ENCODE data around the gene LEP.

The LEP gene

DNA sequence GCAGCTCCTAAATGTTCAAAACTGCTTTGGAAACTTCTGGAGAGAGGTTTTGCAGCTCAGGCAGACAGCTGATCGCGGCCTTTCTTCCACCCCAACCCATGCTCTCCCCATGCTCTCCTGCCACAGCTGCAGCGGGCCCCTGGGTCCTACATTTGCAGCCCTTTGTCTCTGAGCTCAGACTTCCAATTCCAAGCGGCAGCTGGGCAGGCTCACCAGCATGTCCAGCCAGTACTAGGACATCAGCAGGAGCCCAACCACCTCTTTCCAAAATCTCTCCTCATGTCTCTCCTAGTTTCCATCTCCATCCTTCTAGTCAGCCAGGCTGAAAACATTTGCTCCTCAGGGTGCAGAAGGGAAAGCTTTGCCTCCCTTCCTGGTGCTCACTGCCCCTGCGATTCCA lies 6.0 kb downstream of the LEP start:
- no peak for DNase-seq (ENCODE audit: low read depth)

DNA sequence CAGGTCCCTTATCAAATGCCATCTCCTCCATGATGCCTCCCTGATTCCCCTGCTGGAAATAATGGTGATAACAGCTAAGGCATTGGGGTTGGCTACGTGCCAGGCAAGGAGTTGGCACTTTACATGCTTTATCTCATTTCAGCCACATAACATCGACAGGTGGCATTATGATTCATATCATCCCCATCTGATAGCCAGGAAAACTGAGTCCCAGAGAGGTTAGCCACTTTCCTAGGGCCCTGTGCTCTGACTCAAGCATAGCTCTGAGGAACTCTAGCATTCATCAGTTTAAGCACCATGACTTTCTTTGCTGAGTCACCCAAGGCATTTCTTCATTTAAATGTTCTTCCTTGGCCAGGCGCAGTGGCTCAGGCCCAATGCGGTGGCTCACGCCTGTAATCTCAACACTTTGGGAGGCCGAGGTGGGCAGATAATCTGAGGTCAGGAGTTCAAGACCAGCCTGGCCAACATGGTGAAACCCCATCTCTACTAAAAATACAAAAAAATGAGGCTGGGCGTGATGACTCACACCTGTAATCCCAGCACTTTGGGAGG lies 6.6 kb downstream of the LEP start:
- no peak for DNase-seq (ENCODE audit: low read depth)

DNA sequence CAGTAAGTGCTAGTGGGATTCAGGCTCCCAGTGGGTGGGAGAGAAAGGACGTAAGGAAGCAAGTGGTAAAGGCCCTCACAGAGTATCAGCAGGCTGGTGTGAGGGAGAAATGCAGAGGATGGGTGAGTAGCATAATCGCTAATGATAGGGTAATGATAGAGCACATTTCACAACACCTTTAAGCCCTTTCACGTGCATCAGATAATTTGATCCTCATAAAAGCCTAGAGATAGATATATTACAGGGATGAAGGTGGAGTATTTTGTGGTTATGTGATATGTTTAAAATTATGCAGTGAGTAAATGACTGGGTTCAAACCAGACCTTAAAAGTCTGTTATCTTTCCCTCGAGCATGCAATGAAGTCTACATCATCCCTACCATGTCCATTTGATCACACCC lies 10.3 kb downstream of the LEP start:
- no peak for DNase-seq (ENCODE audit: low read depth)

DNA sequence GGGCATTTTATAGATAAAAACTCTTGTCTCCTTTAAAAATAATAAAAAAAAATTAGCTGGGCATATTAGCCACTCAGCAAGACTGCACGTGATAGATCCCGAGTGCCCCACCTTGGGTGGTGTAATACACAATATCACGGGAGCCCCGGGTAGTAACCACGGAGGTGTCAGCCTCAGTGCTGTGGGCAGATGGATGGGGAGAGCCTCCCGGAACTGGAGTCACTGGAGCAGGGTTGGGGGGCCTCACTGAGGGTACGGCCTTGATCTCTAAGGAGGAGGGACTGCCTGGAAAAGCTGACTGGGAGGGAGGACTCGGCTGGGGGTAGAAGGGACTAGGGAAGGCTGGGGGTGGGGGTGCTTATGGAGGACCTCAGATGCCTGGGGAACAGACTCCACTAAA lies 12.6 kb downstream of the LEP start:
- DNase-seq (ENCODE audit: low read depth): no peak

DNA sequence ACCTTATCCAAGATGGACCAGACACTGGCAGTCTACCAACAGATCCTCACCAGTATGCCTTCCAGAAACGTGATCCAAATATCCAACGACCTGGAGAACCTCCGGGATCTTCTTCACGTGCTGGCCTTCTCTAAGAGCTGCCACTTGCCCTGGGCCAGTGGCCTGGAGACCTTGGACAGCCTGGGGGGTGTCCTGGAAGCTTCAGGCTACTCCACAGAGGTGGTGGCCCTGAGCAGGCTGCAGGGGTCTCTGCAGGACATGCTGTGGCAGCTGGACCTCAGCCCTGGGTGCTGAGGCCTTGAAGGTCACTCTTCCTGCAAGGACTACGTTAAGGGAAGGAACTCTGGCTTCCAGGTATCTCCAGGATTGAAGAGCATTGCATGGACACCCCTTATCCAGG lies 13.4 kb downstream of the LEP start:
- no peak for DNase-seq (ENCODE audit: low read depth)

DNA sequence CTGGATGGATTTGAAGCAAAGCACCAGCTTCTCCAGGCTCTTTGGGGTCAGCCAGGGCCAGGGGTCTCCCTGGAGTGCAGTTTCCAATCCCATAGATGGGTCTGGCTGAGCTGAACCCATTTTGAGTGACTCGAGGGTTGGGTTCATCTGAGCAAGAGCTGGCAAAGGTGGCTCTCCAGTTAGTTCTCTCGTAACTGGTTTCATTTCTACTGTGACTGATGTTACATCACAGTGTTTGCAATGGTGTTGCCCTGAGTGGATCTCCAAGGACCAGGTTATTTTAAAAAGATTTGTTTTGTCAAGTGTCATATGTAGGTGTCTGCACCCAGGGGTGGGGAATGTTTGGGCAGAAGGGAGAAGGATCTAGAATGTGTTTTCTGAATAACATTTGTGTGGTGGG lies 14.2 kb downstream of the LEP start:
- DNase-seq (ENCODE audit: low read depth): no peak

DNA sequence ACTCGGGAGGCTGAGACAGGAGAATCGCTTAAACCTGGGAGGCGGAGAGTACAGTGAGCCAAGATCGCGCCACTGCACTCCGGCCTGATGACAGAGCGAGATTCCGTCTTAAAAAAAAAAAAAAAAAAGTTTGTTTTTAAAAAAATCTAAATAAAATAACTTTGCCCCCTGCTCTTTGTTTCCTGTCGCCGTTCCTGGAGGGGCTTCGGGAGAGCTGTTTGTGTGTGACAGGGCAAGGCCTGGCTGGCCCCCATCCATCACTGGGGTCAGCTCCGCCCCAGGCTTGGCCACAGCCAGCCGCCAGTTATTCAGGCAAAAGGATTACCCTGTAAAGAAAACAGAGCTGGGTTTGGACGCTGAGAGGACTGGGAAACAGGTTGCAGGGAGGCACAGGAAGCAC lies 16.4 kb downstream of the LEP start:
- DNase-seq (ENCODE audit: low read depth): no peak

DNA sequence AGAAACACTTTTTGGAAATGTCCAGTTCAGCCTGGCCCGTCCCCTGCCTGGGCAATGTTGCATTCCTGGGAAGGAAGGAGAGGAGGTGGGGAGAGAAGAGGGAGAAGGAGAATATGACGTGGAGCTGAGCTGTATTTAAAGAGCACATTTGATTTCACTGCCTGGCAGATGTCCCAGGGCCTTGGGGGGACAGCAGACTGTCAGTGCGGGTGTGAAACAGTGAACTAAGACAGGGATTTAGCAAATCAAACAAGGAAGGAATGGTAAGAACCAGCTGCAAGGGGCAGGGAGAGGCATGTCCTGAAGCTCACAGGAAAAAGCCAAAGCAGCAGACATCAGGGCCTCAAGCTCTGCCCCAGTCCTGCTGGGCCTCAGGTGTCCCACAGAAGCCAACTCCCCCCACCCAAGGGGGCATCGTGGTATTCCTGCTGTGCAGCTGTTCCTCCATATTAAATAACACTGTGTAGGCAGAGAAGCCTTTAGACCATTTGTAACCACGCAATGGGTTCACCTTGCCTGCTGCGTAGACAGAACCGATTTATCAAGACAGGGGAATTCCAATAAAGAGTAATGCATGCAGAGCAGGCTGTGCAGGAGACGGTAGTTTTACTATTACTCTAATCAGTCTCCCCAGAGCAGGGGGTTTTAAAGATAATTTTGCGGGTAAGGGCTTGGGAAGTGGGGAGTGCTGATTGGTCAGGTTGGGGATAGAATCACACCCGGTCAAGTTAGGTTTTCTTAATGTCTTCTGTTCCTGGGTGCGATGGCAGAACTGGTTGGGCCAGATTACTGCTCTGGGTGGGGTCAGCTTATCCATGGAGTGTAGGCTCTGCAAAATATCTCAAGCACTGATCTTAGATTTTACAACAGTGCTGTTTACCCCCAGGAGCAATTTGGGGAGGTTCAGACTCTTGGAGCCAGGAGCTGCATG lies 18.3 kb downstream of the LEP start:
- no peak for DNase-seq (ENCODE audit: low read depth)

DNA sequence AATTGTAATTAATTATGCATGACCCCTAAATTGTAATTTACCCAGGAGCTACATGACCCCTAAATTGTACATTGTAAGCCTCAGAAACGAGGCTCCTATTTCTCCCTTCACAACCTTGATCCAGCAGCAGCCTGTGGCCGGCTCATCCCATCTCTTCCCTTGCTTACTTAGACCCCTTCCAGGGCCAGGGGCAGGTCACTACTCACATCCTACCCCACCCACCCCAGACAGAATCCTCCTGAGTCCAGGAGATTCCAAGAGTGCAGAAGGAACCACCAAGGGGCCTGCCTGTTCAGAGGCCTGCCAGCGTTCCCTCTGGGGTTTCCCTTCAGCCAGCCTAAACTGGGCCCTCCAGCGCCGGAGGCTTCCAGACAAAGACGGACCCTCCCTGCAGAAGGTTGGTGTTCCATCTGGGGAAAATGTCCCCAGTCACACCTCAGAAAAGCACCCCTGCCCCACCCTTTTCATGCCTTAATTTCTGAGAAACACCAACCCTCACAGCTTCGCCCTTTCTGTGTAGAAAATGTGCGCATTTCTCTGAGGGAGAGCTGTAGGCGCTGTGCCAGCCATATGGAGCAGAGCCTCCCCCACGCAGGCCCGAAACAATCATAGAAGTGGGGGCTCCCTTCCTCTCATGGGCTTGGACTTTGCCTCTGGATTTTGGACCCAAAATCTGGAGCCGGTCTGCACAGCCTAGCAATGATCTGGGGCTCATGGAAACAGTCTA lies 19.2 kb downstream of the LEP start:
- DNase-seq (ENCODE audit: low read depth): no peak

DNA sequence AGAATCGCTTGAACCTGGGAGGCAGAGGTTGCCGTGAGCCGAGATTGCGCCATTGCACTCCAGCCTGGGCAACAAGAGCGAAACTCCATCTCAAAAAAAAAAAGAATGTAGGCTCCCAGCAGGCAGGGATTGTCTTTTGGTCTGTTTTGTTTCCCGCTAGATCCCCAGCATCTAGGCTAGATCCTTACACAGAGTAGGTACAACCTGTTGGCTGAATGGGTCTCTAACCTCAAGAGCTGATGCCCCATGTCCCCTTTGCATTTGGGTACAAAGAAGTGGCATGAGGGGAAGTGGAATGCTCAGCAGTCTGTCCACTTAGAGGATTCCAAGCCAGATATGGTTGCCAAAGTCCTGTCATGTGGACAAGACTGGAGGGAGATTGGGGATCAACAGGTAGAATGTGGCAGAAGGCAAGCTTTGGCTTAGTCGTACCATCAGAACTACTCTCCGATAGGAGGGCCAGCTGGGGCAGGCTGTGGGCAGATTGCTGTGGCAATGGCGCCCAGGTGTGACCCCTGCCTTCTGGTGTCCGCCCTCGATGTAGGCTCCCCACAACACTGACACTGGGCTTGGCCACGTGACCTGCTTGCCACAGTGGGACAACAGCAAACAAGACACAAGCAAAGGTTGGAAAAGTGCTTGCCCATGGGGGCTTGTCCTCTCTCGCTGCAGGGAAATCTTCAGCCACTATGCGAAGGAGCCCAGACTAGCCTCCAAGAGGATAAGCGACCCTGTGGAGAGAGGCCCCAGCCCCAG lies 21.4 kb downstream of the LEP start:
- DNase-seq (ENCODE audit: low read depth): no peak

DNA sequence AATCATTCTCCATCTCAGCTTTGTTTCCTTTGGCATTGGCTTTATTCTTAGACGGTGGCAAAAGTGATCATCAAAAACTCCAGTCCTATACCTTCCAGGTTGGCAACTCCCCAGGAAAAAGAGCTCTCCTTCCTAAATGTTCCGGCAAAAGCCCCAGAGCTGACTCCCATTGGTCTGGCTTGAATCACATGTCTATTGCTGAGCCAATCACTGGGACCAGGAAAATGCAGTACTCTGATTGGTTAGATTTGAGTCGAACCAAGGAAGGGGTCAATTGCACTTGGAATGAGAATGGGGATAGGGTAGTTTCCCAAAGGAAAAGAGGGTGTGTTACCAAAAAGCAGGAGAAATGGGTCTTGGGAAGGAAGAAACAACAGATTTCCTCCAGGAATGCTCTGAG lies 22.3 kb downstream of the LEP start:
- no peak for DNase-seq (ENCODE audit: low read depth)

DNA sequence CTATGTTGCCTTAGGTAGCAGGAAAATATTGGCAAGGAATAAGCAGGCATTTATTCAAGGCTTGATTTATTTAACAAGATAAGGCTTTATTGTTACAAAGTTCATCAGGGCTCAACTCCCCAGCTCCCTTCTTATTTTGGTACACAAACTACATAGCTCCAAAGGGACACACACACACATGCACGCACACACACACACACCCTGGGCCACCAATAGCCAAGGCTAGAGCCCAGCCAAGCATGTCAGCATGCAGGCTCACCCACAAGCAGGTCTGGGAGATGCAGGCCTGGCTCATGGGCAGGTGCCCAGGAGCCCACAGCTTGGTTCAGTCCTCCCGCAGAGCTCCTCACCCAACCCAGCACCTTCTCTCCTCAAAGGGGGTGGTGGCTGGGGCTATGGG lies 23.4 kb downstream of the LEP start:
- no peak for DNase-seq (ENCODE audit: low read depth)

DNA sequence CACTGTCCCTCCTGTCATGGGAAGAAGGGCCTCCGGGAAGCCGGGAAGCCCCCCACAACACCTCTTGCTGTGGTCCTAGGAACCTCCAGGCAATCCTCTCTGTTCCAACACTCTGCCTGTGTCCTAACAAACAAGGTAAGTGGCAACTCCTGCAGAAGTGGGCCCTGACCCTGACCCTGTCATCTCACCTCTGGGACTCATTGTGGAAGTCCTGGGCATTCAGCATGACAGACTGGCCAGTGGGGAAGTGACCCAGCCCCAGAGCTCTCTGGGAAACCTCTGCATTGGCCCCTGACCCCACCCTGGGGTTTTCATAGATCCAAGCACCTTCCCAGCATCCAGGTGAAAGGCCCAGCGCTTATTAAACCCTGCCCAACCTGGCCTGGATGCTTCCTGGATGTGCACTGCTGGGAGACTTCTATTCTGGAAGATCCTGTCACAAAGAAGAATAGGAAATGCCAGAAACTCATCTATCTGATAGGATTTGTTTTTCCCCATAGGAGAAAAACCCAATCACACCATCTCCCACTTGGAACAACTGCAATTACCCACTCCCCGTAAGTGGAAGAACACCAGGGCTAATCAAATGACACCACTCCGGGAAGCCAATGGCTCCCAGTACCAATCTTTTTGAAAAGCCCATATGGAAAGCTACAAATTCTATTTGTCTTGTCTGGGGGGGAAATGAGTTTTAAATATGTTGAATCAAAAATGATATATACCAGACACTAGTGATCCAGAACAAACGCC lies 24.3 kb downstream of the LEP start:
- no peak for DNase-seq (ENCODE audit: low read depth)

DNA sequence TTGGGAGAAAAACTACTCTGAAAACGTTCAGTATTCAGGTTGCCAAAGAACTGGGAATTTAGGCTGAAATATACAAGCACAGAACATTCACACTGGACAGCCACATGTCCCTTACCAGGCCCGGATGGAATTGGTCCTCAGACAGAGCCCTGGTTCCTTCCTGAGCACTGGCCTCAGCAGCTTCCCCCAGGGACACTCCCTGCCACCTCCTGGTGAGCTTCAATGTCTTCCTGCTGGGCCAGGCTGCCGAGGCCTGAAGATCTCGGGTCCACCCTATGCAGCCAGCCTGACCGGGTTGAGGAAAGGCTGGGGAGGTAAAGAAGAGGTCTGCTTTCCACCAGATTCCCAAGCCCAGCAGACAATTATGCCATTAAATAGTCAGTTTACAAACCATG lies 24.8 kb downstream of the LEP start:
- DNase-seq (ENCODE audit: low read depth): no peak

DNA sequence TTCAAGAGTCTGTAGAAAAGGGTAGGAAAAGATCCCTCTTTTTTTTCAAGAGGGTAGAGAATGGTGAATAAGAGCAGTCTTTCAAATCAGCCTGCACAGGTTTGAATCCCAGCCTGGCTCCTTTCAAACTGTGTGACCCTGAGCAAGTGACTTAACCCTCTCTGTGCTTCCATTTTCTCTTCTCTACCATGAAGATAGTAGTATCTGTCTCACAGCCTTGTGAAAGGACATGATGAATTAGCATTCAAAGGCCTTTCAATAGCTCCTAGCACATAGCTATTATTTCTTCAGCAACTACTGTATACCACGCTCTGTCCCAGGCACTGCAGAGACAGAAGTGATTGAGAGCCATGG lies 25.4 kb downstream of the LEP start:
- DNase-seq (ENCODE audit: low read depth): no peak

DNA sequence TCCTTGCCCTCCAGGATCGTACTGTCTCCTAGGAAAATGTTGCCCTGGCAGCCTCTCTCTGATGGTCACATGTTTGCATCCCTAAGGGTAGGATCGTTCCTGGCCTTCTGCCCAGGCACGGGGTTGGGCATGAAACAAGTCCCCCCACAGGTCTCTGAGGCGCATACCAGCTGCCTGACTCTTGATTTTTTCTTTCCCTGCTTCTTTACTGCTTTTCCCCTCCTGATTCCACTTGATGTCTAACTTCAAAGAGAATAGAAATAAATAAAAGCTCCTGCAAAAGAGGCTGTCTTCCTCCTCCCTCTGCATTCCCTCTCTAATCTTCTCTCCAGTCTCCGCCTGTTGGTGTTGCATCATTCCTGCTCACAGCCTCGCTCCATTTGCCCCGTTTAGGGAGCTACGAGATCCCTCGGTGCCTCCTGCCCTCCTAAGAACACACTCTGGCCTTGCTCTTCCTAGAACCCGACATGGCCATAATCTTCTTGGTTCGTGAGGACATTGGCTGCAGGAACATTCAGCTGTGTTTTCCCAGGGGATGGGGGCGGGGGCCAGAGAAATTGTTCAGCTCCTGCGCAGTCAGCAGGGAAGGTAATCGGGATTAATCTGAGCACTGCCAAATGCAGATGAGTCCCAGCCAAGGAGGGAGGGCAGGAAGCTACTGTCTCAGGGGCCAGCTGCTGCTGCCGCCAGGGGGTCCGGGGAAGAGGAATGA lies 26.0 kb downstream of the LEP start:
- no peak for DNase-seq (ENCODE audit: low read depth)

DNA sequence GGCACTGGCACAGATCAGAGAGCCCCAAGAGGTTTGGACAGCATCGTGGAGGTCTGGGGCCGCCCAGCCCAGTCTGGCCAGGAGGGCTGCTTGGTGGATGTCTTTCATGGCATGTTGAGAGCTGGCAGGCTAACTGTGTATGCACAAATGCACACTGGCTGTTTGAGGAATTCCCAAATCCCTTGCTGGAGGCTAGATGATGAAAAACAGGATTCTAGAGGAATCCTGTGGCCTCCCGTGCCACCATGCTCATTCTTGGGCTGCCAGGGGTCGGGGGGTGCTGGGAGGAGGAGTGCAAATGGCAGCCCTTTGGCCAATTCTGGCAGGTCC lies 26.5 kb downstream of the LEP start:
- DNase-seq (ENCODE audit: low read depth): no peak

DNA sequence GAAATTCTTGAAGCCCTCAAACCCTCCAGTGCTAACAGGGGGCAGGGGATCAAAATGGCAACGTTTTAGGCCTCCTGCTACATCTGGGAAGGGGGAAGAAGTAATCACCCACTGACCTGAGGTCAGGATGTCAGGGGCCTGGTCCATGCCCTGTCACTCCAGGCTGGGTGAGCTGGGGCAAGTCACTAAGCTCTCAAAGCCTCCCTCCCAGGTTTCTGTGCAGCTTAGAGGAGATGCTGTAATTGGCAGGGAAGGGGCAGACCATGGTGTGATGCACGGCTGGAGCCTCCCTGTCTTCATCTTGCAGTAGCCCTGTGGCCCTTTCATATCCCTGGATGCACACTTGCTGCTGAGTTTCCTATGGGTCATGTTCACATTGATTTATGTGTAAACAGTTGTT lies 27.2 kb downstream of the LEP start:
- no peak for DNase-seq (ENCODE audit: low read depth)

DNA sequence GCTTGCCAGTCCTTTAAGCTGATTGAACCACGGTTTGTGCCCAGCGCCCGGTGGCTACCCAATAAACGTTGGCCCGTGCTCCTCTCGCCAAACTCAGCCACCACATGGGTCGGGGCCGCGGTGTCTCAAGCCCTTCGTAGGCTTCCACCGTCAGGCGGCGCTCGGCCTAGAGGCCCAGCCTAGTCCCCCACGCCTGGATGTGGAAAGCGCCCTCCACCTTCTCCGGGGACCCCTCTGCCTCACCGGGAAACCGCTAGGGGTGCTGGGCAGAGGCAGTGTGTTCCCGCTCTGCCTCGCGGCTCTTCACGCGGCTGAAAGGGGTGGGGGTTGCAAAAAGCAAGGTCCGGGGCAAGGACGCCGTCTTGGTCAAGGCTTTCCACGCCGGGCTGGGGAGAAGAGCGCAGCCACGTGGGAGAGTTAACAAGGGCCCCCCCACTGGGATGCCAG lies 29.8 kb downstream of the LEP start:
- DNase-seq (ENCODE audit: low read depth): no peak

DNA sequence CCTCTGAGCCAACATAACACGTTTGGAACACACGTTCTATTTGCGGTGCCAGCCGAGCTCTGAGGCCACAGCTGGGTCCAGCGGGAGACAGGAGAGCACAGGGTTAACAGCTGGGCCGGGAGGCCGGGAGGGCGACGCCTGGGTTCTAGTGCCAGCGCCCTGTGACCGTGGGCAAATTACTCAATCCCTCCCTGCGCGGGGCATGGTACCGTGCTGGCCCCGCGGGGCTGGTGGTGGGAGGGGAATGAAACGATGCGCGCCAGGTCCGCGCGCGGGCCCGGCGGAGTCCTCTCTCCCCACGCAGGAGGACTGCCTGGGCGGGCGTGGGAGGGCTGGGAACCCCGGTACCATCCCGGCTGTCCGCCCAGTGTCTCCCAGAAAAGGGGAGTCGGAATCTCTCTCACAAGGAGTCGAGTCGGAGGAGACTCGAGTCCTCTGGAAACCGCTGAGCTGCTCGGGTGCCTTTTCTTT lies 30.4 kb downstream of the LEP start:
- DNase-seq (ENCODE audit: low read depth): no peak

DNA sequence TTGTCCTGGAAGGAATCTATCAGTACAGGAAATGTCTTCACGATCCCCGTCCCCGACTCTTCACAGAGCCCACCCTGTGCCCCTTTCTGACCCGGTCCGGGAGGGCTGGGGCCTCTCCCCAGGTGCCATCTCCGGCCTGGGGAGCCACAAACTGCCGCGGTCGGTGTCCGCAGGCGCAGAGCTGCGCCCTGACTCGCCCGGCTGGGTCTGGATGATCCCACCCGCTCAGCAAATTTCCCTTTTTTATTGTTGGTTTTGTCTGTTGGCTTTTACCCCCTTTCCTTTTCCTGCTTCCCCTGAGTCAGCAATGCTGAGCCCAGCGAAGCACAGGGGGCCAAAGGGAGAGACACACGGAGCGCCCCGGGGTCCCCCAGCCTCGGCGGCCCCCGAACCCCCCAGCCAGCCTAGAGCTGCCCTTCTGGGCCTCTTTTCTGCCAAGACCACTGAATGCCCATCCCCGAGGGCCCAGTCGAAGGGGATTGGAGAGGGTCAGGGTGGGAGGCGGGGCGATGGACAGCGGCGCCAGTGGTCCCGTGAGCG lies 30.9 kb downstream of the LEP start:
- DNase-seq (ENCODE audit: low read depth): no peak
